ENCODE data around the gene TOMM20.

TOMM20 gene

DNA sequence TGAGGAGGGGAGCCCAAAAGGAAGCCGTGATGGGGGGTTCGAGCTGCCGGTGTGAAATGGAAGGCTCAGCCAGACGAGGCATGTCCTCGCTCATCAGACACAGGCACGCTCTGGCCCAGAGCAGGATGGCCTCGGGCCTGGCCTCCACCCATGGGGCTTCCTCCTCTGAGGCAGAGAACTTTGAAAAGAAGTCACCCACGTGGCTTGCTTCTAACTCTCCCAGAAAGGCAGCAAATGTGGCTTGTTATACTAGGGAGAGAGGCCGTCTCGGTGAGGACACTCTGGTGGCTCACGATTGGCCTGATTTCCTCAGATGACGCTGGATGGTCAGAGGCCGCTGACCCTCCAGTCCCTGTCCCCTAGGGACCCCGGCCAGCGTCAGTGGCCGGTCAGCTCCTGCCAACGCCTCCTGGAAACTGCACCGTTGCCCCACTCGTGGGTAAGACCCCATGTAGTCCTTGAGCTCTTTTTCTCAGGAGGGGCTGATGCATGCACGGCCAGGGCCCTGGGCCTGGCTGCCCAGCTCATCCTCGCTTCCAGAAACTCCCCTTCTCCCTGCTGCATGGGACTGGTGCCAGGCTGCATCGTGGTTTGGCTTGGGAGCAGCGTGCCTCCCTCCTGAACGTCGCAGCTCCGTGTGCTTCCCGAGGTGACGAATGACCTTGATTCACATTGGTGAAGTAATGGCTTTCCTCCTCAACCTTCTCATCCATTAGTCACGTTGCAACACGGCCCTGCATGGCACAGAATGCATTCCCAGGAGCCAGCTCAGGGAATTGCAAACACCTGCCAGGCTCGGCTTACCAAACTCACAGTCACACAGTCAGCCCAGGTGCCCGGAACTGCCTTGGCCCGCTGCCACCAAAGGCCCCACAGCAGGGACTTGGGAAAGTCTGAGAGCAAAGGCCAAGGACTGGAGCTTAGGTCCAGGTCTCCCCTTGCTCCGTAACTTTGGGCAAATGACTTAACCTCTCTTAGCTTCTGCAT, 58.8 kb downstream of the TOMM20 start:
- H3K9me3 ChIP-seq (ENCODE audit: low read length) = no peaks in the 10 kb centered on the region
- no peak overlapping the region for H3K9ac ChIP-seq (ENCODE audit: low read length)
- peaks cover 27% of the 10 kb centered on the region for H3K4me1 ChIP-seq (ENCODE audit: insufficient read depth, low read length)
- H3K36me3 ChIP-seq (ENCODE audit: insufficient read depth, low read length) = no peaks in the 10 kb centered on the region
- no peak overlapping the region for H3K4me3 ChIP-seq (ENCODE audit: low read depth in 1 of 2, low read length in 2 of 2)
- H3K27ac ChIP-seq (ENCODE audit: low read depth, low read length) = no peak overlapping the region
- no peaks in the 10 kb centered on the region for H3K27me3 ChIP-seq (ENCODE audit: control insufficient read depth in 1 of 2, insufficient read depth in 2 of 2, low read length in 2 of 2)

DNA sequence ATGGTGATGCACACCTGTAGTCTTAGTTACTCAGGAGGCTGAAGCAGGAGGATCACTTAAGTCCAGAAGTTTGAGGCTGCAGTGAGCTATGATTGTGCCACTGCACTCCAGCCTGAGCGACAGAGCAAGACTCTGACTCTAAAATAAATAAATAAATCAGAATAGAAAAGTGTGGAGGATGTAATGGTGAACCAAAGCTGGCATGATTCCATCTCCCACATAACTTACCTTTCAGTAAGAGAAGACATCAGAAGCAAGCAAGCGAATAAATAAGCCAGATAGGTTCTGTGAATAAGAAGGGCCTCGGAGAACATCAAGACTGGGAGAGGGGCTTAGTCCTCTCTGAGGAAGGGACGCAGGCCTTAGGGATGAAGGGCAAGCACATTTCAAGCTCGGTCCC, 59.5 kb downstream of the TOMM20 start:
- Histone ChIP-seq H3K9ac (ENCODE audit: low read length) (no peak overlapping the region), H3K4me3 (ENCODE audit: low read depth in 1 of 2, low read length in 2 of 2) (no peak overlapping the region), H3K27ac (ENCODE audit: low read depth, low read length) (no peak overlapping the region), H3K27me3 (ENCODE audit: control insufficient read depth in 1 of 2, insufficient read depth in 2 of 2, low read length in 2 of 2) (no peaks in the 10 kb centered on the region), H3K4me1 (ENCODE audit: insufficient read depth, low read length) (peaks cover 20% of the 10 kb centered on the region), H3K9me3 (ENCODE audit: low read length) (no peaks in the 10 kb centered on the region), H3K36me3 (ENCODE audit: insufficient read depth, low read length) (no peaks in the 10 kb centered on the region)

DNA sequence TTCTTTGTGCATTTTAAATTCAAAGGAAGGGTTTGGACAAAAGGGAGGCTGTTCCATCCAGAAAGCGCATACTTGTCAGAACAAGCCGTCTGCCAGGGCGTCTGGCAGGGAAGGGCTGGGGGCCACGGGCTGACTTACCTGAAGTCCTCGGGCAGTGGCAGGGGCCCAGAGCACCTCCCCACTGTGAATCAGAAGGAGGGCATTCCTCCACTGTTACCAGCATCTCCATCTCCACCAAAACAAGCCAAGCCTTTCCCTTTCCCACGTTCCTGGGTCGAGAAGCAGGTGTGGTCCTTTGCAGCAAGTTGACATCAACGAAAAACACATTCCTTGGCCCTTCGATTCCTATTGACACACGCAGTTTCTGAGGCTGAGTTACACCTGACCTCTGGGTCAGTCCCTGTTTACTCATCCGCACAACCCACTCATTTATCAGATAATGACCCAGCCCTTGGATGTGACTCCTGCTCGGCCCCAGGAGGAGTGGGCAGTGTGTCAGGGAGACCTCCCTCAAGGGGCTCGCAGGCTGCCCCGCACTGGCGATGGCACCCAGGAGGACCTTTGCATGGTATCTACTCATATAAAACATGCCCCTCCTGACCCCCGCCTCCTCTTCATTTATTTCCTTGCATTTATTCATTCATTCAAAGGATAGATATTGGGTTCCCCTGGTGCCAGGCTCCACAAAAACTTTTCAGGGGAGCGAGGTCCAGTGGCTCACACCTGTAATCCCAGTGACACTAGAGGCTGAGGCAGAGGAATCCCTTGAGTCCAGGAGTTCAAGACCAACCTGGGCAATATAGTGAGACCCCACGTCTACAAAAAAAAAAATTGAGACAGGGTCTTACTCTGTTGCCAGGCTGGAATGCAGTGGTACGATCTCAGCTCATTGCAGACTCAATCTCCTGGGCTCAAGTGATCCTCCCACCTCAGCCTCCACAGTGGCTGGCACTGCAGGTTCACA, 60.2 kb downstream of the TOMM20 start:
- H3K9ac ChIP-seq (ENCODE audit: low read length) = no peak overlapping the region
- no peaks in the 10 kb centered on the region for H3K36me3 ChIP-seq (ENCODE audit: insufficient read depth, low read length)
- H3K4me1 ChIP-seq (ENCODE audit: insufficient read depth, low read length) = peaks cover 15% of the 10 kb centered on the region
- no peaks in the 10 kb centered on the region for H3K27me3 ChIP-seq (ENCODE audit: control insufficient read depth in 1 of 2, insufficient read depth in 2 of 2, low read length in 2 of 2)
- no peak overlapping the region for H3K4me3 ChIP-seq (ENCODE audit: low read depth in 1 of 2, low read length in 2 of 2)
- H3K9me3 ChIP-seq (ENCODE audit: low read length) = no peaks in the 10 kb centered on the region
- no peak overlapping the region for H3K27ac ChIP-seq (ENCODE audit: low read depth, low read length)

DNA sequence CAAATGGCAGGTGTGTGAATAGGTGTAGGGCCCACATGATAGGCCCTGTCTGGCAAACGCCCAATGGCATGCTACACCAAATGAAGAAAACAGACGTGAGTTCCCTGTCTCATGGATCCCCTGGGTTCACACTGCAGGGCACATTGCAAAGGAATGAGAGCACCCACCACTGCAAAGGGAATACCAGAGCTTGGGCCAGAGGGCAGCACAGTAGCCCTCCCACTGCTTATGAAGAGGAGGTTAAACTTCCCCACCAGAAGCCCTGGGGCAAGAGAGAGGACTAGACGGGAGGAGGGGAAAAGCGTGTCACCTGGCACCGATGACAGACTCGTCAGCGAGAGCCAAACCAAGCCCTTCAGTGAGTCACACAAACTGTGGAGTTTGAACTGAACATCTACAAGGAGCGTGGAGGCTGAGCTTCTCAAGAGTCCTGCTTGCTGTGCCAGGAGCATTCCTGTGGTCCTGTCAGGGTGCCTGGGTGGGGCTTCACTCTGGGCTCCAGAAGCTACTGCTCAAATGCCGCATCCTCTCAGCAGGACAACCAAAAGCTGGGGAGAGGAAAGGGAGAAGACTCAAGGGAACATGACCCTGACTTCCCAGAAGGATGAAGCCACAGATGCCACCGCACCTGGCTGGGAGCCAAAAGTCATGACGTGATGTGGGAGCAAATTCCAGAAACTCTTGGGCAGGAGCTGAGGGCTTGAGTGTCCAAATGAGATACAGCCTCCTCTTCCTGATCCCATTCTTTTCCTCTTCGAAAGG, 61.1 kb downstream of the TOMM20 start:
- H3K27ac ChIP-seq (ENCODE audit: low read depth, low read length) = no peak overlapping the region
- no peak overlapping the region for H3K9ac ChIP-seq (ENCODE audit: low read length)
- H3K4me1 ChIP-seq (ENCODE audit: insufficient read depth, low read length) = peaks cover 15% of the 10 kb centered on the region
- no peak overlapping the region for H3K4me3 ChIP-seq (ENCODE audit: low read depth in 1 of 2, low read length in 2 of 2)
- no peaks in the 10 kb centered on the region for H3K36me3 ChIP-seq (ENCODE audit: insufficient read depth, low read length)
- no peaks in the 10 kb centered on the region for H3K27me3 ChIP-seq (ENCODE audit: control insufficient read depth in 1 of 2, insufficient read depth in 2 of 2, low read length in 2 of 2)
- H3K9me3 ChIP-seq (ENCODE audit: low read length) = no peaks in the 10 kb centered on the region

DNA sequence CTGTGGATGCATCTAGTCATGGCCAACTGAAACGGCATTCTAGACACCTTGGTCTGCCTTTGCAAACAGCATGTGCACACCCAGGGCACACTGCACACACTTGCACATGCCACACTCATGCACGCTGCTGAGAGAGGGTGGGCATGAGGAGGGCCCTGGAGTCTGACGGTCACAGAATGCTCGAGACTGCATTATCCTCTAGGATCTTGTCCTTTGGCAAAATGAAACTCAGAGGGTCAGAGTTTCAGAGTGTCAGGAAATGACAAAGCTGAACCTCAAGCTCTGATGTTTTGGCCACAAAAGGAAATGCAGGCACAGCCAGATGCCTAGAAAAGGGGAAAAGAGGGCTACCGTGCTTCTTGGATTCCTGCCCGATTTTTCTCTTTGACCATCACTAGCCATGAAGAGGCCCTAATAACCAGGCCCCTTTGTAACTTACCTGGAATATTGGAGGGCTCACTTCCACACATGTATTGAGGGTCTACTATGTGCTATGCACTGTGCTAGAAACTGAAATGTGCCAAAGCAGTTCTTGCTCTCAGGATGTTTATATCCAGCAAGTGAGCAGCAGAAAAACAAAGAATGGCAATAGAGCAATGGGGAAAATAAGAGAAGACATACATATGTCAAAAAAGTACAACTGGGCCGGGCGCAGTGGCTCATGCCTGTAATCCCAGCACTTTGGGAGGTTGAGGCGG, 65.4 kb downstream of the TOMM20 start:
- H3K27ac ChIP-seq (ENCODE audit: low read depth, low read length) = no peak overlapping the region
- peaks cover 12% of the 10 kb centered on the region for H3K4me1 ChIP-seq (ENCODE audit: insufficient read depth, low read length)
- H3K36me3 ChIP-seq (ENCODE audit: insufficient read depth, low read length) = no peaks in the 10 kb centered on the region
- H3K27me3 ChIP-seq (ENCODE audit: control insufficient read depth in 1 of 2, insufficient read depth in 2 of 2, low read length in 2 of 2) = no peaks in the 10 kb centered on the region
- no peaks in the 10 kb centered on the region for H3K9me3 ChIP-seq (ENCODE audit: low read length)
- no peak overlapping the region for H3K4me3 ChIP-seq (ENCODE audit: low read depth in 1 of 2, low read length in 2 of 2)
- no peak overlapping the region for H3K9ac ChIP-seq (ENCODE audit: low read length)

DNA sequence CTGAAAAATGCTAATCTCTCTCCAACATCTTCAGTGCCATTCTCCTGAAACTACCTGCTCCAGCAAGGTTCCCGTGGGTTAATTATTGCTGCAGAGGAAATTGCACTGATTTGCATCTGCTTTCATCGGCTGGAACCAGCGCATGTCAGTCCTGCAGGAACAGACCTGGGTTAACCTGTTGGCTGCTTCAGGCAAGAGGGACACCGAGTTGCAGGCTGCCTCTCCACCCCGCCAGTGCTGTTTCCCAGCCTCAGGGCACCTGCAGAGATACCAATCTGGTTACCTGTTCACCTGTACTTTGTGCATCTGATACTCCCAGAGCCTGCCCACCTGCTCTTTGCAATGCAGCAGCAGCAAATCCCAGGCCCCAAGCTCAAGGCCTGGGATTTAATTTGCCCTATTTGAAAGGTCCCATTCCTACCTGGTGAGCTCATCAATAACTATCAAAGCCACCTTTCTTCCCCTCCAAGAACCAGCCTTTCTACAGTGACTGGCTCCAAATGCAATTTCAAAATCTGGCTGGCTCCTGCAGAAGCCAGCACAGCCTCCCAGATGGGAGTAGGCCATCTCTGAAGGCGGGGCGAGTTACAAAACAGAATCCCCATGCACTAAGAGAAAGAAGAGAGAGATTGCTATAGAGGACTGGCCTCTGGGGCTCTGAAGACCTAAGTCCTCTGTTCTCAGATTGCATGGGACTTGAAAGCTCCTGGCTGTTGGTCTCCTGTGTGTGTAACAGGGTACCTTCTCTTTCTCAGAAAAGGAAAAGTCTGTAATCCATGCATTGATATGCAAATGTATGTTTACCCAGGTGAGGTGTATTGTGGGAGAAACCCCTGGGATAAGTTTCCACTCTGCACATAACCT, 67.8 kb downstream of the TOMM20 start:
- no peak overlapping the region for H3K27ac ChIP-seq (ENCODE audit: low read depth, low read length)
- no peaks in the 10 kb centered on the region for H3K4me1 ChIP-seq (ENCODE audit: insufficient read depth, low read length)
- H3K36me3 ChIP-seq (ENCODE audit: insufficient read depth, low read length) = no peaks in the 10 kb centered on the region
- H3K9me3 ChIP-seq (ENCODE audit: low read length) = no peaks in the 10 kb centered on the region
- no peak overlapping the region for H3K9ac ChIP-seq (ENCODE audit: low read length)
- no peaks in the 10 kb centered on the region for H3K27me3 ChIP-seq (ENCODE audit: control insufficient read depth in 1 of 2, insufficient read depth in 2 of 2, low read length in 2 of 2)
- no peak overlapping the region for H3K4me3 ChIP-seq (ENCODE audit: low read depth in 1 of 2, low read length in 2 of 2)
